HepG2 (cell line): Measurements from ENCODE around the gene POLN. TPM values are rescaled to one million over a fixed set of nuclear protein-coding genes. Genes with fewer than 3 reads are reported as not detected.
"Not testable (repeated sequence)": the region's sequence is repeated elsewhere in the genome, so short reads cannot be mapped to it uniquely, and the experiment has no call there.

ENCODE experiments used
- ATAC-seq: fragments of 200-7000 bp; cut with Tn5 transposase; 3 replicates; pipeline ENCODE4 v1.9.1; 2020; ENCODE audit warnings: mild to moderate bottlenecking, moderate library complexity
- BruUV-seq: library from RNA; stranded (reverse); fragments of 400-500 nt; replicated peaks from 2 replicates; lab custom pipeline; 2021; lab: Mats Ljungman, UMichigan
- CTCF ChIA-PET: fragments of 300-600 bp; formaldehyde crosslinking; extraction: SDS; loops from one replicate; lab custom pipeline; 2021; ENCODE audit warnings: low total read pairs, inconsistent platforms, low intra/inter-chr PET ratio; lab: Yijun Ruan, JAX
- POLR2A ChIA-PET: fragments of 350-600 bp; sonication (Branson Sonifier 250); formaldehyde crosslinking; loops from one replicate; lab custom pipeline; 2020; ENCODE audit warnings: antibody characterized with exemption, inconsistent platforms; lab: Yijun Ruan, JAX
- DNase-seq: peaks from one replicate; pipeline ENCODE4 v3.0.0-alpha.2; 2015; ENCODE audit warnings: low spot score
- FAIRE-seq: peaks from 3 replicates; lab custom pipeline; 2011; peaks lifted over from hg19 to GRCh38; lab: Jason Lieb, UNC
- H2AFZ ChIP-seq: one replicate; pipeline ENCODE4 v1.6.1; 2011; ENCODE audit warnings: low read length, inconsistent platforms
- H3K27ac ChIP-seq: fragments of 300-600 bp; 3 replicates; pipeline ENCODE4 v1.8.0; 2011; ENCODE audit warnings: mixed run types, mild to moderate bottlenecking, mixed read lengths, low read length, inconsistent platforms; ENCODE audit not compliant: insufficient read depth; ENCODE audit errors: extremely low read length
- H3K27me3 ChIP-seq, 2 experiments: fragments of 200-600 bp in 1 of 2; 2 replicates in 1 of 2; 3 replicates in 1 of 2; pipeline versions ENCODE4 v1.6.0 to v1.8.0; 2011; ENCODE audit warnings: low read length in 2 of 2, mild to moderate bottlenecking in 2 of 2, moderate library complexity in 2 of 2, inconsistent platforms in 1 of 2; ENCODE audit not compliant: insufficient read depth in 2 of 2, control insufficient read depth in 1 of 2
- H3K36me3 ChIP-seq, 2 experiments: fragments of 200-600 bp in 1 of 2; replicated peaks in 1 of 2; 2 replicates in 1 of 2; 3 replicates in 1 of 2; pipeline versions ENCODE4 v1.5.1 to v1.8.0; 2011; ENCODE audit warnings: low read length in 2 of 2, inconsistent platforms in 1 of 2; ENCODE audit not compliant: insufficient read depth in 2 of 2, control insufficient read depth in 1 of 2
- H3K4me1 ChIP-seq: 2 replicates; pipeline ENCODE4 v1.5.1; 2012; ENCODE audit warnings: low read length, inconsistent platforms; ENCODE audit not compliant: insufficient read depth
- H3K4me2 ChIP-seq: 2 replicates; pipeline ENCODE4 v1.6.0; 2011; ENCODE audit warnings: low read depth, low read length, inconsistent platforms
- H3K4me3 ChIP-seq, 3 experiments: fragments of 200-600 bp in 1 of 3; sonication (generic), shearing (Covaris generic) in 1 of 3; replicated peaks in 1 of 3; 2 replicates each; pipeline ENCODE4 v1.5.1; 2011 to 2016; ENCODE audit warnings: low read length in 3 of 3, inconsistent platforms in 2 of 3, low read depth in 2 of 3, mild to moderate bottlenecking in 2 of 3, control low read depth in 1 of 3, mixed read lengths in 1 of 3; ENCODE audit not compliant: insufficient read depth in 1 of 3
- H3K79me2 ChIP-seq: one replicate; pipeline ENCODE4 v1.6.1; 2011; ENCODE audit warnings: low read length, inconsistent platforms; ENCODE audit not compliant: insufficient read depth
- H3K9ac ChIP-seq: 2 replicates; pipeline ENCODE4 v1.6.0; 2011; ENCODE audit warnings: mild to moderate bottlenecking, low read depth, low read length, inconsistent platforms; ENCODE audit not compliant: insufficient read depth
- H3K9me3 ChIP-seq: 2 replicates; pipeline ENCODE4 v1.5.1; 2012; ENCODE audit warnings: mild to moderate bottlenecking, low read length
- H4K20me1 ChIP-seq: 2 replicates; pipeline ENCODE4 v1.6.0; 2011; ENCODE audit warnings: inconsistent platforms, mild to moderate bottlenecking, low read length, moderate library complexity; ENCODE audit not compliant: insufficient read depth
- ATF7 ChIP-seq, 2 experiments: fragments of 450-650 bp in 1 of 2; sonication (generic) in 1 of 2; formaldehyde crosslinking in 1 of 2; IDR thresholded peaks; 2 replicates each; pipeline versions ENCODE4 v1.4.0 to v1.6.1; 2016 to 2020; ENCODE audit warnings: antibody characterized with exemption in 1 of 2, mild to moderate bottlenecking in 1 of 2, missing genetic modification reagents in 1 of 2
- ELF1 ChIP-seq: sonication (generic); formaldehyde crosslinking; IDR thresholded peaks from 2 replicates; pipeline ENCODE4 v1.4.0; 2020; ENCODE audit warnings: missing genetic modification reagents
- ELF3 ChIP-seq: IDR thresholded peaks from 2 replicates; pipeline ENCODE4 v1.6.1; 2016; ENCODE audit warnings: missing genetic modification reagents, missing compliant biosample characterization
- MYNN ChIP-seq: sonication (generic); formaldehyde crosslinking; IDR thresholded peaks from 2 replicates; pipeline ENCODE4 v1.4.0; 2020; ENCODE audit warnings: mild to moderate bottlenecking, low read depth, missing genetic modification reagents
- SOX13 ChIP-seq, 3 experiments: fragments of 450-650 bp in 1 of 3; sonication (generic) in 1 of 3; formaldehyde crosslinking in 1 of 3; IDR thresholded peaks in 2 of 3; conservative IDR thresholded peaks in 1 of 3; 2 replicates each; pipeline versions ENCODE4 v1.5.0 to v1.6.1; 2016 to 2020; ENCODE audit warnings: antibody characterized with exemption in 1 of 3, mild to moderate bottlenecking in 1 of 3, missing compliant biosample characterization in 1 of 3, missing genetic modification reagents in 1 of 3, moderate library complexity in 1 of 3
- SOX5 ChIP-seq: IDR thresholded peaks from 2 replicates; pipeline ENCODE4 v1.6.1; 2016; ENCODE audit warnings: borderline replicate concordance
- SOX6 ChIP-seq, 2 experiments: fragments of 450-650 bp in 1 of 2; sonication (generic) in 1 of 2; formaldehyde crosslinking in 1 of 2; IDR thresholded peaks; 2 replicates each; pipeline versions ENCODE4 v1.4.0 to v1.6.1; 2017 to 2020; ENCODE audit warnings: antibody characterized with exemption in 1 of 2, mild to moderate bottlenecking in 1 of 2, missing genetic modification reagents in 1 of 2
- WGBS: methylation state at CpG from one replicate; pipeline ENCODE4 v1.1.6; 2017; ENCODE audit warnings: low lambda C conversion rate; 5-methylcytosine and 5-hydroxymethylcytosine counted together
- in situ Hi-C: cut with HindIII; loops from 2 replicates; pipeline ENCODE4 v1.10.0; 2017; ENCODE audit warnings: low pct_unique_long_range_greater_than_20kb; ENCODE audit not compliant: extremely low pct_ligation_motif_present
- intact Hi-C: fragments of 100-400 bp; cut with micrococcal nuclease; formaldehyde crosslinking; loops from one replicate; pipeline ENCODE4 v1.10.0; 2022; ENCODE audit not compliant: unreplicated experiment
- polyA plus RNA-seq, 8 experiments: library from polyadenylated mRNA; depleted of rRNA in 3 of 8; stranded (reverse) in 7 of 8; unstranded in 1 of 8; fragments of >200 nt; fragmentation: Illumina TruSeq in 4 of 8; extraction: Trizol in 4 of 8; gene quantifications; 2 replicates each; pipeline versions ENCODE4 v1.2.1 to v1.2.3, GENCODE V29; 2011 to 2016; ENCODE audit warnings: low read depth in 4 of 8, missing spikeins in 1 of 8, mixed read lengths in 1 of 8; ENCODE audit not compliant: insufficient read depth in 1 of 8
- total RNA-seq, 5 experiments: library from RNA; depleted of rRNA; stranded (reverse); fragments of >200 nt; fragmentation: Illumina TruSeq; extraction: Trizol; gene quantifications; 2 replicates each; pipeline ENCODE4 v1.2.3, GENCODE V29; 2016; ENCODE audit warnings: low read depth in 1 of 5

POLN gene
- total and polyA plus RNA-seq, 2 of the 13 experiments (the other 11 are each of a cell fraction or from before 2014, with no cell fraction given), result 0.93 to 1.5 TPM

DNA sequence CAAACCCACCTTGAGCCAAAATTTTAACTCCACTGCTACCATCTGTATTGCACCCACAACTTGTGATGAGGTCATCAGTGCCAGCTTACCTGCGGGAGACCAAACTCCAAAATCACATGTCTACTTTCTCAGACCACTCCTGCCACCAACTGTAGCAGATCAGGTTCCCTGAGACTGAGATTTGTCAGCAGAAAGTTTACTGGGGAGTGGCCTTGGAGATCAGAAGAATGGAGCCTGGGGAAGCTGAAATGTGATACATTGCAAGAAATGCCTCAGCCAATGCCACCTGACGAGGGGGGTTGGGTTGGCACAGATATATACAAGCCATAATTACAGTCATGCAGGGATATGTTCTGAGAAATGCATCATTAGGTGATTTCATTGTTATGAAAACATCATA is 19.1 kb downstream of the POLN start:
- no TSS peak for BruUV-seq

DNA sequence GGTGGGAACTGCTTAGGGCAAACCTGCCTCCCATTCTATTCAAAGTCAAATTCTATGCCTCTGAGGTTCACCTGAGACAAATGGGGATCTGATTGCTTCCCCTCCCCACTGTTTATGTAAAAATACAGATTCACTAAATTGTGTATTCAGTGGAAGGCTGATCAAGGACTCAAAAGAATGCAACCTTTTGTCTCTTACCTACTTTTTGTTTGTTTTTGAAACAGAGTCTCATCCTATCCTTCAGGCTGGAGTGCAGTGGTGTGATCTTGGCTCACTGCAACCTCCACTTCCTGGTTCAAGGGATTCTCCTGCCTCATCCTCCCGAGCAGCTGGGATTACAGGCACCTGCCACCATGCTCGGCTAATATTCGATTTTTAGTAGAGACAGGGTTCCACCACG is 20.5 kb downstream of the POLN start:
- H3K27me3 ChIP-seq; BruUV-seq; H3K27ac ChIP-seq; ATAC-seq; H2AFZ ChIP-seq; POLR2A ChIA-PET; H3K4me2 ChIP-seq; FAIRE-seq; intact Hi-C loops; H3K9me3 ChIP-seq; H4K20me1 ChIP-seq; H3K4me1 ChIP-seq; in situ Hi-C loops; H3K9ac ChIP-seq; H3K4me3 ChIP-seq; H3K79me2 ChIP-seq; CTCF ChIA-PET; H3K36me3 ChIP-seq; TF ChIP-seq SOX6, SOX13 (IDR thresholded peaks at IDR 0.05): not testable (repeated sequence)
- 35% methylated on average over 4 of the region's 4 CpGs for WGBS
- peak; percentile 9 for DNase-seq
- peak; percentile 71; the same call in 1 of the 2 replicates for TF ChIP-seq ELF3
- TF ChIP-seq SOX6 (CRISPR knock-in tag; IDR thresholded peaks at IDR 0.05), result 0 out of 2 replicates have a peak, but pooled peaks have one; percentile 26
- peak; percentile 34; the same call in 1 of the 2 replicates for TF ChIP-seq SOX5
- peak in 1 of 2 experiments; percentile 15; a peak in 1 of 4 replicates for TF ChIP-seq SOX13 (CRISPR knock-in tag; conservative IDR thresholded peaks at IDR 0.05 in 1 of 2, IDR thresholded peaks at IDR 0.05 in 1 of 2)
- peak; percentile 56 for TF ChIP-seq ELF1 (CRISPR knock-in tag)

More for the DNA sequence above, 19.1 kb downstream of the POLN start:
- ChIA-PET CTCF (no interaction called here), POLR2A (no interaction called here)
- H3K4me1 ChIP-seq, result peaks cover 9% of the 10 kb centered on the region
- no peak overlapping the region for H3K4me3 ChIP-seq
- H3K27ac ChIP-seq, result no peak overlapping the region
- no peak for FAIRE-seq
- in situ Hi-C loops, result no loop called here
- no peak for ATAC-seq
- no peaks in the 10 kb centered on the region for H4K20me1 ChIP-seq
- TF ChIP-seq ATF7 (IDR thresholded peaks at IDR 0.05), result peak; percentile 81
- no peak for TF ChIP-seq ATF7 (CRISPR knock-in tag; IDR thresholded peaks at IDR 0.05)
- no peak for TF ChIP-seq MYNN (CRISPR knock-in tag)
- no peak overlapping the region for H3K9ac ChIP-seq
- WGBS, result 95% methylated on average over 2 of the region's 2 CpGs
- H3K27me3 ChIP-seq, result no peaks in the 10 kb centered on the region
- no peak overlapping the region for H2AFZ ChIP-seq
- no peaks in the 10 kb centered on the region for H3K79me2 ChIP-seq
- no peaks in the 10 kb centered on the region for H3K9me3 ChIP-seq
- no peaks in the 10 kb centered on the region; a peak in 1 of 5 replicates for H3K36me3 ChIP-seq
- no peak overlapping the region for H3K4me2 ChIP-seq
- intact Hi-C loops, result no loop called here
- no peak for DNase-seq
